Osteoblast (primary cell): Measurements from ENCODE around the gene MNAT1. TPM values are rescaled to one million over a fixed set of nuclear protein-coding genes. Genes with fewer than 3 reads are reported as not detected.

ENCODE experiments used
- DNase-seq: peaks from one replicate; pipeline ENCODE4 v3.0.0; 2011; ENCODE audit warnings: low spot score, mixed read lengths; ENCODE audit not compliant: insufficient read length; ENCODE audit errors: missing footprints
- H2AFZ ChIP-seq: 2 replicates; pipeline ENCODE4 v1.6.0; 2011; ENCODE audit warnings: mild to moderate bottlenecking, low read length
- H3K27ac ChIP-seq: 2 replicates; pipeline ENCODE4 v1.5.1; 2011; ENCODE audit warnings: mild to moderate bottlenecking, low read depth, low read length, moderate library complexity
- H3K27me3 ChIP-seq: 2 replicates; pipeline ENCODE4 v1.6.0; 2012; ENCODE audit warnings: mild to moderate bottlenecking, control low read depth, inconsistent platforms, low read length, moderate library complexity; ENCODE audit not compliant: insufficient read depth
- H3K36me3 ChIP-seq: 2 replicates; pipeline ENCODE4 v1.5.1; 2011; ENCODE audit warnings: mild to moderate bottlenecking, low read length, control low read depth, moderate library complexity; ENCODE audit not compliant: insufficient read depth
- H3K4me1 ChIP-seq: 2 replicates; pipeline ENCODE4 v1.5.1; 2011; ENCODE audit warnings: mild to moderate bottlenecking, low read length, control low read depth, moderate library complexity; ENCODE audit not compliant: insufficient read depth
- H3K4me2 ChIP-seq: 2 replicates; pipeline ENCODE4 v1.6.0; 2011; ENCODE audit warnings: mild to moderate bottlenecking, low read length; ENCODE audit not compliant: insufficient read depth
- H3K4me3 ChIP-seq: fragments of 200-600 bp; sonication (generic); 3 replicates; pipeline ENCODE4 v1.5.1; 2012; ENCODE audit warnings: mild to moderate bottlenecking, low read length, inconsistent platforms; ENCODE audit not compliant: insufficient read depth
- H3K79me2 ChIP-seq: 2 replicates; pipeline ENCODE4 v1.6.0; 2012; ENCODE audit warnings: mild to moderate bottlenecking, low read length, control low read depth, inconsistent platforms; ENCODE audit not compliant: insufficient read depth
- H3K9me3 ChIP-seq: 2 replicates; pipeline ENCODE4 v1.5.1; 2011; ENCODE audit warnings: low read depth, low read length, control low read depth
- H4K20me1 ChIP-seq: 2 replicates; pipeline ENCODE4 v1.6.0; 2012; ENCODE audit warnings: mild to moderate bottlenecking, low read length, control low read depth; ENCODE audit not compliant: insufficient read depth
- total RNA-seq: library from RNA; depleted of rRNA; stranded (reverse); fragments of >200 nt; gene quantifications from 2 replicates; pipeline ENCODE4 v1.2.3, GENCODE V29; 2012
- TF ChIP-seq, protein P1 (sequence below): IDR thresholded peaks from 2 replicates; pipeline ENCODE4 v1.5.1; 2011; ENCODE audit warnings: mild to moderate bottlenecking, low read depth, low read length, moderate library complexity; ENCODE audit errors: extremely low read depth

Gene MNAT1
- total RNA-seq, 1 donor, result 51.4 TPM

DNA sequence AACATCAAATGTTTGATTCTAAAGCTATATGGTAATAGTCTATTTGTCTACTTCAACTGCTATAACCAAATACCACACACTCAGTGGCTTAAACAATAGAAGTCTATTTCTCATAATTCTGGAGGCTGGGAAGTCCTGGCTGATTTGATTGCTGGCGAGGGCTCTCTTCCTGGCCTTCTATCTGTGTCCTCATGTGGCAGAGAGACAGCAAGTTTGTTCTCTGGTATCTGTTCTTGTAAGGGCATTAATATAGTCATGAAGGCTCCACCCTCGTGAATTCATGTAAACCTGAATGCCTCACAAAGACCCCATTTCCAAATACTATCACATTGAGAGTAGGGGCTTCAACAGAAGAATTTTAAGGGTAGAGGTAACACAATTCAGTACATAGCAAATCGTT is 212.2 kb downstream of the MNAT1 start:
- H2AFZ ChIP-seq, result no peak overlapping the region
- no peak for DNase-seq

DNA sequence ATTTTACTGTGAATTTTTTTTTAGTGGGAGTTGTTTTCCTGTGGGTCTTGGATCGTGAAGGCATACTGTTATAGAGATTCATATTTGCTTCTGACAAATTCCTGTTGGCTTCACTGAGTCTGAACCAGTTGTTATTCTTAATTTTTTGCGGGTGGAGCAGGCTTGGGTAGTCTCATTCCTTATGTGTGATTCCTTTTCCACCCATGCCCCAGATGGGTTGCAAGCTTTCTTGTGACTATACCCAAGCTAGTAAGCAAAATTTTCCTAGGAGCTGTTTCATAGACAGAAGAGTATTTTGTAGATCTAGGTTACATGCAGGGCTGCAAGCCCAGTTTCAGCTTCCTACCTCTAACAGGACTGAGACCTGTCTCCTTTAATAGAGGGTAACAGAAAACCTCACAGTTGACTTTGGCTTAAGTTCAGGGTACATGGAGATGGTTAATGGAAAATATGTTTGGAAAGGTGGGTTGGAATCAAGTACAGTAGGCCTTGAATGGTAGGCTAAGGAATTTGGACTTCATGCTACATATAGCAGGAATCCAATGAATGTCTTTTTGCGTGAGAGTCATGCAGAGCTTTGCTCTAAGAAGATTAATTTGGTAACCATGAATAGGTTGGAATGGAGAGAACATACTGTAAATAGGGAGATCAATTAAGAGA is 217.3 kb downstream of the MNAT1 start:
- Histone ChIP-seq H3K27ac (peak overlapping the region; percentile 71), H3K4me1 (peaks cover 14% of the 10 kb centered on the region), H4K20me1 (no peaks in the 10 kb centered on the region), H3K27me3 (no peaks in the 10 kb centered on the region), H3K4me2 (peak overlapping the region; percentile 89), H3K79me2 (peaks cover 11% of the 10 kb centered on the region), H2AFZ (no peak overlapping the region), H3K36me3 (no peaks in the 10 kb centered on the region), H3K9me3 (no peaks in the 10 kb centered on the region), H3K4me3 (peak overlapping the region; percentile 63)
- DNase-seq, result no peak
- TF ChIP-seq, protein P1, sequence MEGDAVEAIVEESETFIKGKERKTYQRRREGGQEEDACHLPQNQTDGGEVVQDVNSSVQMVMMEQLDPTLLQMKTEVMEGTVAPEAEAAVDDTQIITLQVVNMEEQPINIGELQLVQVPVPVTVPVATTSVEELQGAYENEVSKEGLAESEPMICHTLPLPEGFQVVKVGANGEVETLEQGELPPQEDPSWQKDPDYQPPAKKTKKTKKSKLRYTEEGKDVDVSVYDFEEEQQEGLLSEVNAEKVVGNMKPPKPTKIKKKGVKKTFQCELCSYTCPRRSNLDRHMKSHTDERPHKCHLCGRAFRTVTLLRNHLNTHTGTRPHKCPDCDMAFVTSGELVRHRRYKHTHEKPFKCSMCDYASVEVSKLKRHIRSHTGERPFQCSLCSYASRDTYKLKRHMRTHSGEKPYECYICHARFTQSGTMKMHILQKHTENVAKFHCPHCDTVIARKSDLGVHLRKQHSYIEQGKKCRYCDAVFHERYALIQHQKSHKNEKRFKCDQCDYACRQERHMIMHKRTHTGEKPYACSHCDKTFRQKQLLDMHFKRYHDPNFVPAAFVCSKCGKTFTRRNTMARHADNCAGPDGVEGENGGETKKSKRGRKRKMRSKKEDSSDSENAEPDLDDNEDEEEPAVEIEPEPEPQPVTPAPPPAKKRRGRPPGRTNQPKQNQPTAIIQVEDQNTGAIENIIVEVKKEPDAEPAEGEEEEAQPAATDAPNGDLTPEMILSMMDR, result no peak

More for the DNA sequence above, 212.2 kb downstream of the MNAT1 start:
- no peaks in the 10 kb centered on the region for H3K79me2 ChIP-seq
- no peaks in the 10 kb centered on the region for H3K27me3 ChIP-seq
- no peaks in the 10 kb centered on the region for H4K20me1 ChIP-seq
- H3K4me3 ChIP-seq, result no peak overlapping the region
- H3K4me2 ChIP-seq, result no peak overlapping the region
- H3K4me1 ChIP-seq, result peaks cover 17% of the 10 kb centered on the region
- no peaks in the 10 kb centered on the region for H3K36me3 ChIP-seq
- no peaks in the 10 kb centered on the region for H3K9me3 ChIP-seq
- TF ChIP-seq, protein P1, result no peak
- H3K27ac ChIP-seq, result peak overlapping the region; percentile 25

DNA sequence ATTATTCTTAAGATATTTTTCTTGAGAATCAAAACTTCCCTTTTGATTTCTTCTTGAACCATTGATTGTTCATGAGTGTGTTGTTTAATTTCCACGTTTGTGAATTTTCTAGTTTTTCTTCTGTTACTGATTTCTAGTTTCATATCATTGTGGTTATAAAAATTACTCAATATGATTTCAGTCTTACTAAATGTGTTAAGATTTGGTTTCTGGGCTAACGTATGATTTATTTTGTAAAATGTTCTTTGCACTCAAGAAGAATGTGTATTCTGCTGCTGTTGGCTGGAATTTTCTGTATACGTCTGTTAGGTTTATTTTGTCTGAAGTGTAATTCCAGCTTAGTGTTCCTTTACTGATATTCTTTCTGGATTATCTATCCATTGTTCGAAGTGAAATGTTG is 221.6 kb downstream of the MNAT1 start:
- Histone ChIP-seq H3K4me2 (no peak overlapping the region), H2AFZ (no peak overlapping the region), H3K36me3 (no peaks in the 10 kb centered on the region), H3K27ac (no peak overlapping the region), H3K4me3 (no peak overlapping the region), H3K4me1 (peaks cover 6% of the 10 kb centered on the region), H3K79me2 (peaks cover 11% of the 10 kb centered on the region), H3K27me3 (no peaks in the 10 kb centered on the region), H3K9me3 (no peaks in the 10 kb centered on the region), H4K20me1 (no peaks in the 10 kb centered on the region)
- no peak for DNase-seq
- TF ChIP-seq, protein P1, result no peak

DNA sequence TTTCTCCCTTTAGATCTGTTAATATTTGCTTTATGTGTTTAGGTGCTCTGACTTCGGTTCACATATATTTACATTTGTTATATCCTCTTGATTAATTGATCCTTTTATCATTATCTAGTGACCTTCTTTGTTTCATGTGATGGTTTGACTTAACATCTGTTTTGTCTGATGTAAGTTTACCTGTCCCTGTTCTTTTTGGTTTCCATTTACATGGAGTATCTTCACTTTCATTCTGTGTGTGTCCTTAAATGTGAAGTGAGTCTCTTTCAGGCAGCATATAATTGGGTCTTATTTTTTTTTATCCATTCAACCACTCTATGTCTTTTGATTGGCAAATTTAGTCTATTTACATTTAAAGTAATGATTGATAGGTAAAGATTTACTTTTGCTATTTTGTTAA is 222.1 kb downstream of the MNAT1 start:
- peaks cover 11% of the 10 kb centered on the region for H3K79me2 ChIP-seq
- TF ChIP-seq, protein P1, result no peak
- peaks cover 6% of the 10 kb centered on the region for H3K4me1 ChIP-seq
- H3K4me2 ChIP-seq, result no peak overlapping the region
- H3K27me3 ChIP-seq, result no peaks in the 10 kb centered on the region
- no peaks in the 10 kb centered on the region for H3K36me3 ChIP-seq
- no peak overlapping the region for H3K27ac ChIP-seq
- H4K20me1 ChIP-seq, result no peaks in the 10 kb centered on the region
- H3K9me3 ChIP-seq, result no peaks in the 10 kb centered on the region
- no peak overlapping the region for H3K4me3 ChIP-seq
- DNase-seq, result no peak
- no peak overlapping the region for H2AFZ ChIP-seq
